Pancreas (tissue), 10 donors: ENCODE results near the gene PDGFRB. TPM values are rescaled to one million over a fixed set of nuclear protein-coding genes. Genes with fewer than 3 reads are reported as not detected.

Experiments used
- ATAC-seq, 4 donors: fragments of 200-7000 bp; cut with Tn5 transposase; one replicate each; pipeline versions ENCODE4 v1.8.0 to v1.9.1; 2020; ENCODE audit warnings: mild to moderate bottlenecking in 4 of 4, moderate library complexity in 4 of 4
- DNase-seq, 6 donors: peaks; one replicate each; pipeline ENCODE4 v3.0.0-alpha.2; 2020
- FAIRE-seq: peaks from 2 replicates; lab custom pipeline; 2012; peaks lifted over from hg19 to GRCh38; lab: Jason Lieb, UNC
- H3K27ac ChIP-seq, 4 donors: fragments of 200-600 bp; sonication (generic); 1 replicate in 3 of 4; 2 replicates in 1 of 4; pipeline versions ENCODE4 v1.5.0 to v1.8.0; 2020
- H3K27me3 ChIP-seq, 4 donors: fragments of 200-600 bp; one replicate each; pipeline ENCODE4 v1.8.0; 2021
- H3K36me3 ChIP-seq, 3 donors: fragments of 200-600 bp; sonication (generic) in 1 of 3; one replicate each; pipeline versions ENCODE4 v1.5.0 to v1.8.0; 2020 to 2021
- H3K4me1 ChIP-seq, 3 donors: fragments of 200-600 bp; one replicate each; pipeline ENCODE4 v1.8.0; 2021
- H3K4me3 ChIP-seq, 4 donors: fragments of 200-600 bp; sonication (generic) in 2 of 4; one replicate each; pipeline versions ENCODE4 v1.5.0 to v1.8.0; 2020 to 2021
- H3K9me3 ChIP-seq, 4 donors: fragments of 200-600 bp; one replicate each; pipeline ENCODE4 v1.8.0; 2021
- WGBS, 2 donors: extraction: QIAGEN DNeasy Blood & Tissue Kit; methylation state at CpG; one replicate each; pipeline ENCODE4 v1.1.7; 2013; 5-methylcytosine and 5-hydroxymethylcytosine counted together
- intact Hi-C, 3 donors: fragments of 100-400 bp; cut with DNase I; formaldehyde crosslinking; loops; one replicate each; pipeline versions ENCODE4 v1.11.1 to v1.14.2; 2022
- polyA plus RNA-seq, 2 donors: library from polyadenylated mRNA; stranded (reverse); fragments of 200-250 nt; gene quantifications; one replicate each; pipeline ENCODE4 v1.2.3, GENCODE V29; 2013
- total RNA-seq, 6 donors: library from RNA; stranded (reverse); fragmentation: NEBNext Ultra II Directional in 4 of 6; extraction: Animal tissue kit (Norgen Biotek cat#: 25700) in 4 of 6; gene quantifications; one replicate each; pipeline versions ENCODE4 v1.2.1 to v1.2.4, GENCODE V29; 2021 to 2023
- TF ChIP-seq, protein P1 (sequence below), 4 donors: fragments of 200-600 bp; sonication (generic) in 3 of 4; IDR thresholded peaks; one replicate each; pipeline versions ENCODE4 v1.5.0 to v1.8.0; 2021; ENCODE audit warnings: antibody characterized with exemption in 4 of 4
- donor health status: healthy with polysubstance abuse.
- donor health status: DM: no; HTN: no; CAD: no; lungs with moderate emphysema.
- donor health status: DM: no; HTN: no; CAD: no.
- donor health status: control.
- donor health status: control.
- donor health status: Bipolar disorder and iron deficiency.
- donor health status: DM: yes; HTN: yes; CAD: no.
- donor health status: DM: no; HTN: no; CAD: no.
- donor health status: DM: no; HTN: no; CAD: no.
- donor health status: DM: yes; HTN: yes; CAD: no.

The PDGFRB gene
- total and polyA plus RNA-seq, 8 donors: 7.2 to 48.6 (median 14.5) TPM

DNA sequence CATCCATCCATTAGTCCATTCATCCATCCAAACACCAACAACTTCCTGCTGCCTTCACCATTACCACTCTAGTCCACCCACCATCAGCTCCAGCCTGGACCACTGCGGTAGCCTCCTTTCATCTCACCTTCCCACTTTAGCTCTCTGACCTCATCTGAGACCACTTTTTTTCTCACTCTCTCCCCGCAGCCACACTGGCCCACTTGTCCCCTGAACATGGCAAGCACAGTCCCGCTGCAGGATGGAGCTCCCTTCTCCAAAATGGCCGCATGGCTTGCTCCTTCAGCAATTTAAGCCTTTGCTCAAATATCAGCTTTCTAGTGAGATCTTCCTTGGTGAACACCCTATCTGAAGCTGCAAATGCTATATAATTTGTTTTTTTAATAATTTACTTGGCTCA, 80.4 kb downstream of the PDGFRB start:
- Histone ChIP-seq H3K36me3 (no peaks in the 10 kb centered on the region), H3K4me3 (no peak overlapping the region), H3K4me1 (no peaks in the 10 kb centered on the region), H3K27ac (no peak overlapping the region), H3K27me3 (no peaks in the 10 kb centered on the region), H3K9me3 (no peaks in the 10 kb centered on the region)
- 78 to 87% methylated on average over 4 of the region's 4 CpGs for WGBS, 2 donors
- TF ChIP-seq, protein P1, sequence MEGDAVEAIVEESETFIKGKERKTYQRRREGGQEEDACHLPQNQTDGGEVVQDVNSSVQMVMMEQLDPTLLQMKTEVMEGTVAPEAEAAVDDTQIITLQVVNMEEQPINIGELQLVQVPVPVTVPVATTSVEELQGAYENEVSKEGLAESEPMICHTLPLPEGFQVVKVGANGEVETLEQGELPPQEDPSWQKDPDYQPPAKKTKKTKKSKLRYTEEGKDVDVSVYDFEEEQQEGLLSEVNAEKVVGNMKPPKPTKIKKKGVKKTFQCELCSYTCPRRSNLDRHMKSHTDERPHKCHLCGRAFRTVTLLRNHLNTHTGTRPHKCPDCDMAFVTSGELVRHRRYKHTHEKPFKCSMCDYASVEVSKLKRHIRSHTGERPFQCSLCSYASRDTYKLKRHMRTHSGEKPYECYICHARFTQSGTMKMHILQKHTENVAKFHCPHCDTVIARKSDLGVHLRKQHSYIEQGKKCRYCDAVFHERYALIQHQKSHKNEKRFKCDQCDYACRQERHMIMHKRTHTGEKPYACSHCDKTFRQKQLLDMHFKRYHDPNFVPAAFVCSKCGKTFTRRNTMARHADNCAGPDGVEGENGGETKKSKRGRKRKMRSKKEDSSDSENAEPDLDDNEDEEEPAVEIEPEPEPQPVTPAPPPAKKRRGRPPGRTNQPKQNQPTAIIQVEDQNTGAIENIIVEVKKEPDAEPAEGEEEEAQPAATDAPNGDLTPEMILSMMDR (IDR thresholded peaks at IDR 0.05): no peak
- no peak for ATAC-seq
- FAIRE-seq: no peak
- intact Hi-C loops: no loop called here
- no peak for DNase-seq

DNA sequence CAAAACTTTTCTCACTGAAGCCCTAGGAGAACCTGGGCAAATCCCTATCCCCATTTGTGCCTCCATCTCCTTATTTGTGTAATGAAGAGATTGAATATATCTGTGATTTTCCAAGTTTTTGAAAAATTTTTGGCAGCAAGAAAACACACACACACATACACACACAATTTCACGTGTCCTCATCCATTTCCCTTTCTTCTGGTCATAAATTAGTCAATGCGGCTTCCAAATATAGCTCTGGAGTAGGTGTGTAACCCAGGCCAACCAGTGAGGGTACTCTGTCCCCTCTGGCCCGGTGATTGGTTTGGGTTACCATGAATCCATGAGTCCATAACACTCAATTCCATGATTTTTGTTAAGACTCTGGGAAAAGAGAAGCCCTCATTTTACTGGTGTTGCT, 82.0 kb downstream of the PDGFRB start:
- TF ChIP-seq, protein P1 (IDR thresholded peaks at IDR 0.05): no peak
- intact Hi-C loops: no loop called here
- no peak for FAIRE-seq
- Histone ChIP-seq H3K36me3 (no peaks in the 10 kb centered on the region), H3K4me3 (no peak overlapping the region), H3K27me3 (no peaks in the 10 kb centered on the region), H3K4me1 (no peaks in the 10 kb centered on the region), H3K9me3 (no peaks in the 10 kb centered on the region), H3K27ac (no peak overlapping the region)
- peak in 1 of 6 donors; percentile 1 for DNase-seq
- no peak for ATAC-seq
- 71 to 77% methylated on average over 3 of the region's 3 CpGs for WGBS, 2 donors

DNA sequence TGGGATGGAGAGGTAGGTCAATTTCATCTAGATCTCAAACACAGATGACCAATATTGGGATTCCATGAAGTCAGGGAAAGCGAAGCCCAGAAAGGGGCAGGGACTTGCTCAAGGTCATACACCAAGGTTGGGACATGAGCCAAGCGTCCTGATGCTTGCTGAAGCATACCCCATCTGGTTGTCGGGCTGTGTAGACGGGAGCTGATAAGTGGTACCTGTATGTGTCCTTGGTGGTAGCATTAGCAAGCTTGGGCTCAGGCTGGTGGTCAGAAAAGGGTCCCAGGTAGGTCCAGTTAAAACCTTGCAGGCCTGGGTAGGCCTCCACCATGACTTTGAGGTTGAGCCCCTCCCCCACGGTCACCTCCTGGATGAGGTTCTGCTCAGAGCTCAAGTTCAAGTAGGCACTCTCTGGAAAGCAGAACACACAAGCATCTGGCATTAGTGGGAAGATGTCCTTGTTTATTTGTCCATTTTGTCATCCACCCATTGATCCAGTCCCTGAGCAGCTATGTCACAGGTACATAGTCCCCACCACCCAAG, 82.5 kb downstream of the PDGFRB start:
- no peak for FAIRE-seq
- no peak for ATAC-seq
- Histone ChIP-seq H3K27ac (no peak overlapping the region), H3K9me3 (no peaks in the 10 kb centered on the region), H3K4me1 (no peaks in the 10 kb centered on the region), H3K36me3 (no peaks in the 10 kb centered on the region), H3K4me3 (no peak overlapping the region), H3K27me3 (no peaks in the 10 kb centered on the region)
- peak in 1 of 6 donors; percentile 13 for DNase-seq
- 44 to 47% methylated on average over 5 of the region's 5 CpGs for WGBS, 2 donors
- TF ChIP-seq, protein P1 (IDR thresholded peaks at IDR 0.05): no peak
- intact Hi-C loops: no loop called here

DNA sequence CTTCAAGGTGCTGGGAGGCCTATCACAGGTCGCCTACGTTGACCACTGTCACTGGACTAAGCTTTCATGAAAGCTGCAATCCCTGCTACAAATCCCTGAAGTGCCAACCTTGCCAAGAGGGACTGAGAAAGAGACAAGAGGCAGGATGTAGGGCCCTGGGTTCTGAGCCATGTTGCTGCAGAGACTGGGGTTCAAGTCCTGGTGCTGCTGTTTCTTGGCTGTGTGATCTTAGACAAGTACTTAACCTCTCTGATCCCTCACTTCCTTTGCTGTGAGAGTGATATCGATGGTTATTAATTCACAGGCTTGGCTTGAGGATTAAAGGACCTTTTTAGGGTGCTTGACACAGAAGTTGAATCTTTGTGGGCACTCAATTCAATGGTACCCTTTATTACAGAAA, 84.8 kb downstream of the PDGFRB start:
- WGBS, 2 donors: 88 to 93% methylated on average over 3 of the region's 3 CpGs
- FAIRE-seq (no peak), DNase-seq (no peak), ATAC-seq (no peak)
- TF ChIP-seq, protein P1 (IDR thresholded peaks at IDR 0.05): no peak
- no peaks in the 10 kb centered on the region for H3K4me1 ChIP-seq
- H3K9me3 ChIP-seq: no peaks in the 10 kb centered on the region
- no peaks in the 10 kb centered on the region for H3K27me3 ChIP-seq
- intact Hi-C loops: no loop called here
- no peak overlapping the region for H3K4me3 ChIP-seq
- no peaks in the 10 kb centered on the region for H3K36me3 ChIP-seq
- H3K27ac ChIP-seq: no peak overlapping the region
